NCI-H345 treated with DMSO at 0.1 percent for 48 hours (cell line): ENCODE results near the gene LRRC70.

Source experiments
- DNase-seq: peaks from one replicate; lab custom pipeline; 2025; ENCODE audit not compliant: unreplicated experiment; lab: John Stamatoyannopoulos, UW

The LRRC70 gene

GRCh38 chr5:62574599-62574998 is 4.0 kb upstream of the LRRC70 start:
- no peak for DNase-seq

GRCh38 chr5:62575066-62575465 is 3.6 kb upstream of the LRRC70 start:
- no peak for DNase-seq

- no peak for DNase-seq
These were observed 3.1 kb upstream of the LRRC70 start for GRCh38 chr5:62575489-62575888.

GRCh38 chr5:62576570-62577170 is 1.9 kb upstream of the LRRC70 start:
- no peak for DNase-seq

GRCh38 chr5:62577488-62577887 is 1.1 kb upstream of the LRRC70 start:
- no peak for DNase-seq

- no peak for DNase-seq
These were observed 1.1 kb downstream of the LRRC70 start for GRCh38 chr5:62579761-62580160.

- no peak for DNase-seq
These were observed 3.4 kb downstream of the LRRC70 start for GRCh38 chr5:62581836-62582597.

- DNase-seq = no peak
These were observed 5.8 kb downstream of the LRRC70 start for GRCh38 chr5:62584391-62584790.

- DNase-seq = no peak
These were observed 6.7 kb downstream of the LRRC70 start for GRCh38 chr5:62585306-62585705.

- no peak for DNase-seq
These were observed 7.1 kb downstream of the LRRC70 start for GRCh38 chr5:62585751-62586150.

- no peak for DNase-seq
These were observed 9.1 kb downstream of the LRRC70 start for GRCh38 chr5:62587737-62588136.

GRCh38 chr5:62588668-62589067 is 10.0 kb downstream of the LRRC70 start:
- DNase-seq = no peak

GRCh38 chr5:62589504-62589903 is 10.9 kb downstream of the LRRC70 start:
- no peak for DNase-seq

GRCh38 chr5:62590387-62590786 is 11.8 kb downstream of the LRRC70 start:
- DNase-seq = no peak

- no peak for DNase-seq
These were observed 13.9 kb downstream of the LRRC70 start for GRCh38 chr5:62592558-62592957.

- DNase-seq = no peak
These were observed 14.7 kb downstream of the LRRC70 start for GRCh38 chr5:62593331-62593730.

- no peak for DNase-seq
These were observed 15.9 kb downstream of the LRRC70 start for GRCh38 chr5:62594364-62594984.

- DNase-seq = no peak
These were observed 17.5 kb downstream of the LRRC70 start for GRCh38 chr5:62596096-62596495.

- DNase-seq = no peak
These were observed 18.1 kb downstream of the LRRC70 start for GRCh38 chr5:62596691-62597090.

- DNase-seq = no peak
These were observed 18.7 kb downstream of the LRRC70 start for GRCh38 chr5:62597314-62597713.

GRCh38 chr5:62600560-62601252 is 22.1 kb downstream of the LRRC70 start:
- no peak for DNase-seq

GRCh38 chr5:62603934-62604333 is 25.3 kb downstream of the LRRC70 start:
- no peak for DNase-seq
